Activated effector memory CD4-positive, alpha-beta T cell treated with Interleukin-2 at 50 U/mL for 16 hours (primary cell): ENCODE results near the gene CFI.

ENCODE experiments used
- DNase-seq: peaks from one replicate; pipeline ENCODE4 v3.0.0-alpha.2; 2020

CFI gene

DNA sequence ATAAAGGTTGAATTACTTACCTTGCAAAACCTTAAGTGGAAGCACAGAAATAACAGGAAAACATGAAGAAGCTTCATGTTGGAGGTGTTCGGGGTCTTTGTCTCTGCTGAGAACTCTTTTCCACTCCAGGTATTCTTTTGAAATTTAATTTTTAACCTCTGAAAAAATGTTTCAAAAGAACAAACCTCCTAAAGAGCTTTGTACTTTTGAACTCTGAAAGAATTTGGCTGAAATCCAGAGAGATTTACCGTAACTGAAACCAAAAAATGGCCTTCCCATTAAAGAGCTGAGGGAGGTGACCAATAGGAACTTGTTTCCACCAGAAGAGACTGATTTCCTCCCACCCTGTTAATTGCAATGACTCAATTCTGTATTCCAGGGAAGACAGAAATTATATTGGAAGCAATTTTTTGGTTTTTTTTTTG lies at the start of gene CFI:
TSS of gene CFI (minus strand) at position 105 of the 425 bp plus-strand sequence. CDS start at position 77, 28 bp downstream.
- no peak for DNase-seq

DNA sequence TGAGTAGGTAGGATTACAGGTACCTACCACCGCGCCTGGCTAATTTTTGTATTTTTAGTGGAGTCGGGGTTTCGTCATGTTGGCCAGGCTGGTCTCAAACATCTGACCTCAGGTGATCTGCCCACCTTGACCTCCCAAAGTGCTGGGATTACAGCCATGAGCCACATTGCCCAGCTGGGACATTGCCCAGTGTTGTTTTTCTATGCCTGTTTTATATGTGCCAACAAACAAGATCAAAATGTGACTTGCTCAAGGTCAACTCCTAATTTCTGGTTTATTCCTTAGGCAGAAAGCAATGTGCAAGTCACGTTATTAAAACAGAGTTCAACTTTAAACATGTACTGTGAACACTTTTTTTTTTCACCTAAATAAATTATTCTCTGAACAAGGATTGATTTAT lies 48.8 kb upstream of the CFI start:
- no peak for DNase-seq

- no peak for DNase-seq
Observed at GRCh38 chr4:109848501-109848900, 46.7 kb upstream of the CFI start.

DNA sequence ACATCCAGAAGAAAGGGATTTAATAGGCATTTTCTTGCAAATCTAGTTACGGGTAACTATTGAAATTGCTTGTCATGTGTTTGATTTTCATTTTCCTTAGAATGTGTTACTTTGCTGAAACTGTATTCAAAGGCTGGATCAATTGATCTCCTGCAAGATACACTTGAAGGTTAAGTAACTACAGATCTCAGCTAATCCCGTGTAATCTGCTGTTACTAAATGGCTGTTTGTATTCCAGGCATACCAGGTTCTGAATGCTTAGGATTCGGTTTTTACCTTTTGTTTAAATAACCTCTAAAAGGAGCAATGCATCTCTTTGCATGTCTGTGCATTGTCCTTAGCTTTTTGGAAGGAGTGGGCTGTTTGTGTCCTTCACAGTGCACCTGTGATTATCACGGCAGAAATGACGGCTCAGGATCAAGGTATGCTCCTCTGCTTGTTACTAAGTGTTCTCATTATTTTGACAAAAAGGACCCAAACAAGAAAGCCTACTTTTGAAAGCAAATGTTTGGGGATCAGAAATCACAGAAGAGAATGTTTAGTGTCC lies 46.2 kb upstream of the CFI start, which contains the start of gene LRIT3:
TSS of gene LRIT3 (plus strand) at position 212 of the 547 bp plus-strand sequence. CDS start at position 307, 95 bp downstream.
- DNase-seq: no peak

- DNase-seq: no peak
Observed at GRCh38 chr4:109846395-109847098, 44.7 kb upstream of the CFI start.

DNA sequence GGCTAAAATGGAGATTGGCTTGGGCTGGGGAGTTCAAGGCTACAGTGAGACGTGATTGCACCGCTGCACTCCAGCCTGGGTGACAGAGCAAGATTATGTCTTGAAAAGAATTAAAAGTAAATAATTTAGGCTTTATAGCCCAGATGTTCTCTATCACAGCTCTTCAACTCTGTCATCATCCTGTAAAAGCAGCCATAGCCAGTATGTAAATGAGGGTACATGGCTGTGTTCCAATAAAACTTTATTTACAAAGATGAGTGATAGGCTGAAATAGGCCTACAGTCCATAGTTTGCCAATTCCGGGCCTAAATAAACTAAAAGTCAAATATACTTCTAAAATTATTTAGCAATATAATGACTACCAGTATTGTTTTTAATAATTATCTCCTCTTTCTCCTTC lies 35.2 kb upstream of the CFI start:
- no peak for DNase-seq

DNA sequence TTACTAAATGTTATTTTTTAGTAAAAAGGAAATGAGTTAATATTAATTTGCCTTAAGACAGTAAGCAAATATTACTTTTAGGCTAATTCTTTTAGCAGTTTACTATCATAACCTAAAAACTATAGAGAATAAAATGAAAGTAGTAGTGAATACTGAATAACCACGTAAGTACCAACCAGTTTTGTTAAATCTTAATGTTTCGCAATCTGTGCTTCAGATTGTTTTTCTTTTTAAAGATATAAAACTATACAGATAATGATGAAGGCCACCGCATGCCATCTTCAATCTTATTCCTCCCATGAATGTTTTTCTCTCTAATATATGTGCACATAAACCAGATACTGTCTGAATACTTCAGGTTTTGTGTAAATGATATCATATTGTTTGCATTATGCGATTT lies 32.0 kb upstream of the CFI start:
- no peak for DNase-seq

- DNase-seq: no peak
Observed at GRCh38 chr4:109827672-109828071, 25.9 kb upstream of the CFI start, which contains the start of gene RRH. Gene RRH, plus strand, starts transcription at chr4:109827972. Its CDS starts 56 bp downstream, at chr4:109828028.

GRCh38 chr4:109826719-109827118 lies 24.9 kb upstream of the CFI start:
- DNase-seq: no peak

- no peak for DNase-seq
Observed at GRCh38 chr4:109821185-109821584, 19.4 kb upstream of the CFI start.

DNA sequence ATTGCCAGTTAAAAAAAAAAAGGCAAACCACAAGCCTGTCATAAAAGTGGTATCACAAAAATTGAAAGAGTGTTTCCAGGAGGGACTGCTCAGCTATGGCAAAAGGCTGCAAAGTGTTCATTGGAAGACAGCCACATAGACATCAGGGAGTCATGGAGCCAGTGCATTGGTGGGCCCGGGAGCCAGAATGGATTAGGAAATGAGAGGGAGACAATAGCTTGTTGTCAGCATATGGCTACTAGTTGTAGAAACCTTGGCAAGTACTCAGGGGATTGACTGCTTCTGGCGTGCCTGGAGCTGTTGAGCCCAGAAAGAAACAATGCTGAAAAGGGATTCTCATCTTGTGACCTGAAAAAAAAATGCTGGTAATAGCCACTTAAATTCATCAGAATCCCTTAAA lies 18.8 kb upstream of the CFI start:
- DNase-seq: no peak

DNA sequence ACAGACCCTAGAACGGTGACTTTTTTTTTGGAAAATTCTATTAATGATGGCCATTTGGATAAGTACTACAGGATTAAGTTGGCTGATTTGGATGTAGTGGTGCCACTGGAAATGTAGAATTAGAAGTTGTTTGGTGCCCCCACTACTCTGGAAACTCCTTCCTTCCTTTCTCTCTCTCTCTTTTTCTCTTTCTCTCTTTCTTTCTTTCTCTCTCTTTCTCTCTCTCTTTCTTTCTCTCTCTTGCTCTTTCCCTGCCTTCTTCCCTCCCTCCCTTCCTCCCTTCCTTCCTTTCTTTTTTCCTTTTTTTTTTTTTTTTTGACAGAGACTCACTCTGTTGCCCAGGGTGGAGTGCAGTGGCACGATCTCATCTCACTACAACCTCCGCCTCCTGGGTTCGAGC lies 16.5 kb upstream of the CFI start:
- DNase-seq: no peak

DNA sequence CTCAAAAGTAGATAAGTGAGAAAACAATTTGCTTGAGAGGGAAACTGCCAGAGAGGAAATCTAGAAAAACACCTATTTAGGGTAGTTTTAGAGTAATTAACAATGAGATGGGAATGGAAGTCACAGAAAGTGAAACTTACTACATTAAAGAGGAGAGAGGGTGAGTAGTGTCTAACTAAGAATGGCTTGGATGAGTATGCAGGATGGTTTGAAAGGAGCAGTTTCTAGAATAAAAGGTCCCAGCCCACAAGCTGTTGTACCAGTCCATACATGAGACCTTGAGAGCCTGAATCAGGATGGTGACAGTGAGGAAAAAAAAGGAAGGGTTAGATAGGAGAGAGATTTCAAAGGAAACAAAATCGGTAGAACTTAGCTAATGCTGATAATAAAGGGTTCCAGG lies 15.1 kb upstream of the CFI start:
- DNase-seq: no peak

- peak; percentile 30 for DNase-seq
Observed at GRCh38 chr4:109816082-109816442, 14.3 kb upstream of the CFI start.

DNA sequence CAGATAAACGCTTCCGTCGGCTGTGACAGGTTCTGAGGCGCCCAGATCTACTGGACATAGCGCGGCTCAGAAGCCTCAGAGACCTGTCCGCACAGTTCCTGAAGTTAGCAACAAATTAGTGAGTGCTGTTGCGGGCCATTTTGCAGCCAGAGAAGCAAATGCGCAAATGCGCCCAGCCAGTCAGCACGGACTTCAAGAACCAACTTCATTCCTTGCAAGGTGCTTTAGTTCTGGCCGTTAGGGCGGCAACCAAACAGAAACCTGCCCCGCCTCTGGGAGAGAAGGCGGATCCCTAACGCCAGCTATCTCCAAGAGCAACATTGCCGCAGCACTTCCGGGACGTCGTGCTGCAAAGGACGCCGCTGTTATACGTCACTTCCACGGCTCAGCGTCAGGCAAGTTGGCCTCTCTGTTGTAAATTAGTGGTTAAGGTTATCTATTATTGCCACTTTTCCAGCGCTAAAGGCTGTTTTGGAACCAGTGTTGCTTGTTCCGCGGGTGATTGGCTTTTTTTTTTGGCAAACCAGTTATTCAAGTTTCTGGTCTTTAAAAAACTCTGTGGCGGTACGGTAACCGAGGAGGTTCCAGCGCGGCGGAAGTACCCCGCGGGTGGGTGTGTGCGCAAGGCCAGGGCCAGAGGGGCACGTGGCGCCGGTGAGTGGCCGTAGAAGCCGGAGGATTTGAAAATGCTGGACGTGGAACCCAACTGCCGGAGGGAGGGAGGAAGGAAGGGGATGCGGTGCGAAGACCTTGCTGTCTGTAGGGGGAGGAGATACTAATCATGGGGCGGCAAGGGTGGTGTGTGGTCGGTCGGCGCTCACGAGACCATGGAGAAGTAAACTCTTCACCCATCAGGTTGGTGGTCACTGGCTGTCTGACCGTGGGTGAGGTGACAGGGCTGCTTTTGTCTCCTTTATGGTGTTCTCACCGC lies 13.6 kb upstream of the CFI start, which contains the start of gene GAR1:
TSS of gene GAR1 (plus strand) at position 612 of the 931 bp plus-strand sequence. CDS start 403 bp downstream, outside the sequence.
- peak; percentile 79 for DNase-seq

GRCh38 chr4:109811707-109812106 lies 9.9 kb upstream of the CFI start:
- no peak for DNase-seq

GRCh38 chr4:109810552-109811387 lies 9.0 kb upstream of the CFI start:
- DNase-seq: no peak

DNA sequence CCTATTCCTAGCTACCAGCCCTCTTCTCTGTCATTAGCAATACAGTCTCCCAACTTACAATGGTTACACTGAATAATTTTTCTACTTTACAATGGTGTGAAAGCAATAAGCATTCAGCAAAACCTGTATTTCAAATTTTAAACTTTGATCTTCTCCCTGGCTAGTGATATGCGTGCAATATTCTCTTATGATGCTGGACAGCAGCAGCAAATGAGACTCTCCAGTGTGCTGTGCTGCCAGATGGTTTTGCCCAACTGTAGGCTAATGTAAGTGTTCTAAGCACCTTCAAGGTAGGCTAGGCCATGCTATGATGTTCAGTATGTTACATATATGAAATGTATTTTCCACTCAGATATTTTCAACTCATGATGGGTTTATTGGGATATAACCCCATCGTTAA lies 7.9 kb upstream of the CFI start:
- DNase-seq: no peak

GRCh38 chr4:109803924-109804571 lies 2.2 kb upstream of the CFI start:
- no peak for DNase-seq

DNA sequence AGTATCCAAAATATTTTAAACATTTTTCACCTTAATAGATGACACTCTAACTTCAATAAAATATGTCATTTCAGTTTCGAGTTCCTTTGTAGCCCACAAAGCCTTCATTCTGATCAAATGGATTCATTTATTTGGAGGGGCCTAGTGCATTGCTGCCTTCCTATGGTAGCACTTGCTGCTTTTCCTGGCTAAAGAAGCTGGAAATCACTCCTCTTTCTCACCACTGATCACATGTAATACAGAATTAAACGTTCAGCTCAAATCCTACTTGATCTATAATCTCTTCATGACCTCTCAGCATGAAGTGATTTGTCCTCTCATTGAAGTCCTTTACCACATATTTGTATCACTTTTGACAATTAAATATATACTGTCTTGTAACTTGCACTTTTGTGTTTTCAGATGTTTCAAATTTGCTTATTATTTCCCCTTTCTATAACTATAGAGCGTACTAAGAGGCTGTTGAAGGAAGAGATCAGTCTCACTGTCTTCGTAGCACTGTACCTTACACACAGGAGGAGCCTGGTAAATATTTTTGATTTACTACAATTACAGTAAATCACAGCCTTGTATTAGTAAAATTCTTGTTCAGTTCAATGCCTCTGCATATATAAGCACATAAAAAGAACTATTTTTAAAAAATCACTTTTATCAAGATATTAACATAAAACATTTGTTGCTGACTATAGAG lies 555 bp downstream of the CFI start:
- DNase-seq: no peak

DNA sequence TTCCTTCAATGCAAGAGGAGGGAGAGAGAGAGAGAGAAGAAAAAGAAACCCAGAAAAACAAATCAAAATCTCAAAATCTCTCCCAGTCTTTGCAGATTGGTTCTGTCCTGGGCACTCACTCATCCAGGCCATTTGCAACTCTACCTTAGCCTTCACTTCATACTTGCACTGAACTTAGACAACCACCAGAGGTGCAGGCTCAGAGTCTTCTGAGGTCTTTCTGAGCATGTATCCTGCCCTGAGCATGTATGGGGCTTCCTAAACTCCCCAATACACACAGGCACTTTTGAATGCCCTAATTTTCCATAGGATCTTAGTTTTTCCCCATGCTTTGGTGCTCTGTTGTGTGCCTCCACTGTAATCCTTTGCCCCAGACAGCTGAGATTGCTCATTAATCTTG lies 2.9 kb downstream of the CFI start:
- no peak for DNase-seq
